H1 (cell line): ENCODE results near the gene PILRB.
A peak's percentile ranks its signal among the peaks of the same experiment; 100 is the strongest.
"Not testable (repeated sequence)": the region's sequence is repeated elsewhere in the genome, so short reads cannot be mapped to it uniquely, and the experiment has no call there.

Experiments used
- CEBPB ChIP-seq: IDR thresholded peaks from 2 replicates; pipeline ENCODE4 v1.6.1; 2012; ENCODE audit warnings: low read depth, low read length
- CTCF ChIP-seq, 3 experiments: IDR thresholded peaks; 1 replicate in 2 of 3; 2 replicates in 1 of 3; pipeline versions ENCODE4 v1.5.1 to v1.6.1; 2011; ENCODE audit warnings: low read length in 3 of 3, mild to moderate bottlenecking in 3 of 3, inconsistent platforms in 2 of 3, low read depth in 1 of 3, moderate library complexity in 1 of 3; ENCODE audit not compliant: insufficient read depth in 1 of 3; ENCODE audit errors: control extremely low read depth in 1 of 3
- EZH2 ChIP-seq: fragments of 200-600 bp; sonication (generic); IDR thresholded peaks from 2 replicates; pipeline ENCODE4 v1.7.1; 2012; ENCODE audit warnings: low read depth, mild to moderate bottlenecking, moderate library complexity, low read length, inconsistent platforms; ENCODE audit not compliant: severe bottlenecking
- JUND ChIP-seq: IDR thresholded peaks from 2 replicates; pipeline ENCODE4 v1.6.1; 2011; ENCODE audit warnings: mild to moderate bottlenecking, improper control_type of control experiment, low read length
- MAFK ChIP-seq: IDR thresholded peaks from 2 replicates; pipeline ENCODE4 v1.6.1; 2012; ENCODE audit warnings: low read depth, mild to moderate bottlenecking, improper control_type of control experiment, low read length
- NRF1 ChIP-seq: IDR thresholded peaks from 2 replicates; pipeline ENCODE4 v1.6.1; 2011; ENCODE audit warnings: mild to moderate bottlenecking, low read depth, low read length, improper control_type of control experiment
- POLR2A ChIP-seq, 2 experiments: IDR thresholded peaks; 1 replicate in 1 of 2; 2 replicates in 1 of 2; pipeline ENCODE4 v1.6.1; 2011; ENCODE audit warnings: low read depth in 2 of 2, low read length in 2 of 2, mild to moderate bottlenecking in 2 of 2; ENCODE audit errors: control extremely low read depth in 1 of 2
- RXRA ChIP-seq: IDR thresholded peaks from 2 replicates; pipeline ENCODE4 v1.6.1; 2011; ENCODE audit warnings: low read depth, mild to moderate bottlenecking, low read length, moderate library complexity; ENCODE audit not compliant: insufficient read depth
- SP1 ChIP-seq: IDR thresholded peaks from 2 replicates; pipeline ENCODE4 v1.6.1; 2011; ENCODE audit warnings: low read depth, low read length
- SRF ChIP-seq: IDR thresholded peaks from 2 replicates; pipeline ENCODE4 v1.6.1; 2011; ENCODE audit warnings: mild to moderate bottlenecking, low read depth, low read length, moderate library complexity
- TAF1 ChIP-seq: IDR thresholded peaks from 2 replicates; pipeline ENCODE4 v1.6.1; 2011; ENCODE audit warnings: mild to moderate bottlenecking, low read depth, low read length
- TAF7 ChIP-seq: optimal IDR thresholded peaks from 2 replicates; pipeline ENCODE3; 2011; ENCODE audit warnings: low read depth, mild to moderate bottlenecking, inconsistent platforms, low read length, moderate library complexity, borderline replicate concordance
- USF2 ChIP-seq: IDR thresholded peaks from 2 replicates; pipeline ENCODE4 v1.6.1; 2011; ENCODE audit warnings: low read length, improper control_type of control experiment
- ZNF274 ChIP-seq: IDR thresholded peaks from 2 replicates; pipeline ENCODE4 v1.7.0; 2012; ENCODE audit warnings: low read length, borderline replicate concordance; ENCODE audit errors: extremely low read depth

GRCh38 chr7:100345288-100345672 is 12.6 kb upstream of the PILRB start:
- not testable (repeated sequence) for TF ChIP-seq CEBPB; SP1; ZNF274; SRF; EZH2; TAF1; NRF1; JUND; POLR2A (IDR thresholded peaks at IDR 0.05; ENCODE audit: control extremely low read depth in 1 of 2, low read depth in 2 of 2, low read length in 2 of 2); USF2; MAFK; TAF7; RXRA
- peak; percentile 22 to 43 (median 35); a peak in 3 of 4 replicates for TF ChIP-seq CTCF (IDR thresholded peaks at IDR 0.05; ENCODE audit: control extremely low read depth in 1 of 3, insufficient read depth in 1 of 3, low read depth in 1 of 3, low read length in 3 of 3)
